Measurements from ENCODE around the gene B3GNT8.
"Not testable (repeated sequence)": the region's sequence is repeated elsewhere in the genome, so short reads cannot be mapped to it uniquely, and the experiment has no call there.

The B3GNT8 gene, protein sequence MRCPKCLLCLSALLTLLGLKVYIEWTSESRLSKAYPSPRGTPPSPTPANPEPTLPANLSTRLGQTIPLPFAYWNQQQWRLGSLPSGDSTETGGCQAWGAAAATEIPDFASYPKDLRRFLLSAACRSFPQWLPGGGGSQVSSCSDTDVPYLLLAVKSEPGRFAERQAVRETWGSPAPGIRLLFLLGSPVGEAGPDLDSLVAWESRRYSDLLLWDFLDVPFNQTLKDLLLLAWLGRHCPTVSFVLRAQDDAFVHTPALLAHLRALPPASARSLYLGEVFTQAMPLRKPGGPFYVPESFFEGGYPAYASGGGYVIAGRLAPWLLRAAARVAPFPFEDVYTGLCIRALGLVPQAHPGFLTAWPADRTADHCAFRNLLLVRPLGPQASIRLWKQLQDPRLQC

DNA sequence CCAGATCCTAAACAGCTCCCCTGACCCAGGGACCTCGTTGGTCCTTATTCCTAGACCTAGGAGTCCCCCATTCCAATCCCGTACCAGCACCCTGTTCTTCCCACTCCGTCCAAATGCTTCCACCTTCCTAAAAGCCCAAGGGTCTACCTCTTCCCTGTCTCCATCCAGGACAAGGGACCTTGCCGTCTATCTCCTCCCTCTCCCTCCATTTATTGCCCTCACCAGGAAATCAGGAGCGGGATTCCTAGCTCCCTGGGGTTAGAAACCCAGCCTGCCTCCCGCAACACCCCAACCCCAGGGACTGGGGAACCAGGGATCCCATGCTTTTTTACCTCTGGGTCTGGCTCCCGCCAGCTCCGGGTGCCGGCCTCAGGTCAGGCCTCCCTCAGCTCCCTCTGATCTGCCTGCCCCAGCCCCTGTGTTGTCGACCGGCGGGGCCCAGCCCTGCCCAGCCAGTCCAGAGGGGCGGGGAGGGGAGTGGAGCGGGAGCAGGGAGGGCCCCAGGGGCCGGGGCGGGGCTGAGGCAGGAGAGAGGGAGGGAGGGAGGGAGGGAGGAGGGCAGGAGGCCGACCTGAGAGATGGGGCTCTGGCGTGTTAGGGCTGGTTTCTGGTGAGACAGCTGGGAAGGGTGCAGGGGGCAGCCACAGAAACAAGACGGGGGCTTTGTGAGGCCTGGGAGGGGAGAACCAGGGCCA is at the start of gene B3GNT8:
Gene B3GNT8 (minus strand): TSS at position 423 of the 695 bp plus-strand sequence. CDS start 596 bp downstream, outside the sequence.
- DNase-seq (ENCODE audit: low read depth) = peak; percentile 75

DNA sequence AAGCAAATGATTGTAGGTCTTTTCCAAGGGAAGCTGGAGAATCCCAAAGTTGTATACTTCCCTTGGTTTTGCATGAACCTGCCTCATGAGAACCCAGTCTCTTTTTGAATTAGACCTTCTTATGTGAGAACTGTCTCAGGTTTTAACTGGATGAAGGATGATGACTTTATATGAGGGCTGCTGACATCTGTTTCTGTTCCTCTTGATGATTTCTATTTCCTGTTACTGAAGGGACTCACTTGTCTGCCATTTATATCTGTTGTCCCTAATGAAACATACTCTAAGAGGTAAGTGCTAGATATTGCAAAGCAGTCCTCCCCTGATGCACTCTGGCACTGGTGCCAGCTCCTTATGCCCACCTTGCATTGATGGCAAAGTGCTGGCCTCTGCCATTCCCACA is 49.4 kb upstream of the B3GNT8 start:
- DNase-seq (ENCODE audit: low read depth) = no peak

DNA sequence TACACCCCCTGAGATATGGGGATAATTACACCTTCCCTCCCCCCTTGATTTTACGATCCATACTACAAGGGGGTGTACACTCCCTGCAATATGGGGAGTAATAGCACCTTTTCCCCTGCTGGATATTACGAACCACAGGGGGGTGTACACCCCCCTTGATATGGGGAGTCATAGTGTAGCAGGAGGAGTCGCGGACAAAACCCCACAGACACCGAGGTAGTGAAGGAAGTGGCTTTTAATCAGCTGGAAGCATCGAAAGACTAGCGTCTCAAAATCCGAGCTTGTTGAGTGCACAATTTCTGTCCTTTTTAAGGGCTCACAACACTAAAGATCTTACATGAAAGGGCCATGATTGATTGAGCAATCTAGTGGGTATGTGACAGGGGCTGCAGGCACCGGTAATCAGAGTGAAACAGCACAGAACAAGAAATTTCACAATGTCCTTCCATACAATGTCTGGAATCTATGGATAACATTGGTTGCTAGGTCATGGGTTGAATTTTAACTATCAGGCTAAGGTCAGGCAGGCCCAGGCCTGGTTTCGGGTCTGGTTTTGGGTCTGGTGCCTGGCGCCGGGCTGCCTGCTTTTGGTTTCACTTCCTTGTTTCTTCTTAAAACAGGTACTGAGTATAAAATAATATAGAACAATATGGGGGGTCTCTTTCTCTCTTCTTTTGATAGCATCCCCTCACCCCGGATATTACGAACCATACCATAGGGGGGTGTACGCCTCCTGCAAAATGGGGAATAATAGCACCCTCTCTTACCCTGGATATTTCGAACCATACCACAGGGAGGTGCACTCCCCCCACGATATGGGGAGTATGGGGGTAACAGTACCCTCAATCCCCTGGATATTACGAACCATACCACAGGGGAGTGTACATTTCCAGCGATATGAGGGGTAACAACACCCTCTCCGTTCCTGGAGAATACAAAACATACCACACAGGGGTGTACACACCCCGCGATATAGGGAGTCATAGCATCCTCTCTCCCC is 36.4 kb upstream of the B3GNT8 start:
- DNase-seq (ENCODE audit: low read depth) = not testable (repeated sequence)

DNA sequence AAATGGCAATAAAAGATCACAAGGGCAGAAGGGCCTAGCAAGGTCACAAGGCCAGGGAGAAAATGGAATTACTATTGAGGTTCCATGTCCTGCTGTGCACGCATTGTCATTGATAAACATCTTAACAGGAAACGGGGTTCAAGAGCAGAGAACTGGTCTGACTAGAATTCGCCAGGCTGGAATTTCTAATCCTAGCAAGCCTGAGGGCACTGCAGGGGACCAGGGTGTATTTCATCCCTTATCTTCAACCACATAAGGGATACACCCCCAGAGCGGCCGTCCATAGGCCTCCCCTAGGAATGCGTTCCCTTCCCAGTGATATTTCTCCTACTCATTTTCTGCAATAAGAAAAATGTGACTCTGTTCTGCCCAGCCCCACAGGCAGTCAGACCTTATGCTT is 35.3 kb upstream of the B3GNT8 start:
- DNase-seq (ENCODE audit: low read depth) = no peak

DNA sequence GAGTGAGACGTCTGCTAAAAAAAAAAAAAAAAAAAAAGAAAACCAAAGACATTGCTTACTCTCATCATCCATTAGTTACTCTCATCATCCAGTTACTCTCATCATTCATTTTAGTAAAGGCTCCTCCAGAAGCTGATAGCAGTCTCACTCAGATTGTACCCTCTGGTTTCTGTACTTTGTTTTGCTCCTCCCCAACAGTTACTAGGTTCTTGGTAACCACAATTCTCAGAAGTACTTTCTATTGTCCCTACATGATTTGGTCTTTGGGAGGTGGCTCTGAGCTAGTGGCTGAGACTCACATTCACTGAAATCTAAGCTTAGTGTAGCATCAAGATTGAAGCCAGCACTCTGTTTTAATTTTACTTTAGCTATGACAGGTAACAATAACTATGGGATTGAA is 30.1 kb upstream of the B3GNT8 start:
- DNase-seq (ENCODE audit: low read depth) = no peak

DNA sequence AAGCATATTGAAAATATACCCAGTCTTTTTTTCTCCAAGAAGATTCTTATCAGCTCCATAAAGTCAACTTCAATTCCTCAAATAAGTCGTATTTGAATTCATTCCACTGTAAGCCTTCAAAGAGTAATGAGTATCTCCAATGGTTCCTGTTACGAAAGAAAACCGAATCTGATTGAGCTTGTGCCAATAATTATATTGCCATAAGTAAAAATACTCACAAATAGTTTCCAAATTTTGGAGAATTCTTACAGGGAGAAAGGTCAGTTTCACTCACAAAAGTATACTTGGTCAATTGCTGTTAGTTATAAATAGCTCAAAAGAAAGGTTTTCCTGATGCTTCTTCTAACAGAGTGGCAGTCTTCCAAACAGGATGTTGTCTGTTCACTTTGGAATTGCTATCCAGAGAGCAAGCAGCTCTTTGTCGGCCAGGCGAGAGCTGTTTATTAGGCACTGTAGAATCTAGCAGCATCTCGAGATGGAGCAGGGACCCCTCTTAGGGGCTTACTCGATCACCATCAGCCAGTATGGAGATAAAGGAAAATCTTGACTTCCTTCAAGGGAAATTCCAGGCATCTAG is 29.3 kb upstream of the B3GNT8 start:
- peak; percentile 70 for DNase-seq (ENCODE audit: low read depth)

DNA sequence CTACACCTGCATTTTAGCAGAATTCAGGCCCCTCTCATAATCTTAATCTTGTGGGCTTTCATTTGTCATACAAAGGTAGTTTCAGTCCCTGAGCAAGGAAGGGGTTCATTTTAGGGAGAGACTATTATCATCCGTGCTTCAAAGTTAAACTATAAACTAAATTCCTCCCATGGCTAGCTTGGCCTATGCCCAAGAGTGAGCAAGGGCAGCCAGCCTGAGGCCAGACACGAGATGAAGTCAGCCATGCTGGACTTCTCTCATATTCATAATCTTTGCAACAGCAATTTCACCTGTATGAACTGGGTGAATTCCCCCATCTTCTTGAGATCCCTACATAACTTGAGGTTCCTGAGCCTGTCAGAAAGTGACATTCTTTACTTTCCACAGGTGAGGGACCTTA is 28.8 kb upstream of the B3GNT8 start:
- peak; percentile 39 for DNase-seq (ENCODE audit: low read depth)

DNA sequence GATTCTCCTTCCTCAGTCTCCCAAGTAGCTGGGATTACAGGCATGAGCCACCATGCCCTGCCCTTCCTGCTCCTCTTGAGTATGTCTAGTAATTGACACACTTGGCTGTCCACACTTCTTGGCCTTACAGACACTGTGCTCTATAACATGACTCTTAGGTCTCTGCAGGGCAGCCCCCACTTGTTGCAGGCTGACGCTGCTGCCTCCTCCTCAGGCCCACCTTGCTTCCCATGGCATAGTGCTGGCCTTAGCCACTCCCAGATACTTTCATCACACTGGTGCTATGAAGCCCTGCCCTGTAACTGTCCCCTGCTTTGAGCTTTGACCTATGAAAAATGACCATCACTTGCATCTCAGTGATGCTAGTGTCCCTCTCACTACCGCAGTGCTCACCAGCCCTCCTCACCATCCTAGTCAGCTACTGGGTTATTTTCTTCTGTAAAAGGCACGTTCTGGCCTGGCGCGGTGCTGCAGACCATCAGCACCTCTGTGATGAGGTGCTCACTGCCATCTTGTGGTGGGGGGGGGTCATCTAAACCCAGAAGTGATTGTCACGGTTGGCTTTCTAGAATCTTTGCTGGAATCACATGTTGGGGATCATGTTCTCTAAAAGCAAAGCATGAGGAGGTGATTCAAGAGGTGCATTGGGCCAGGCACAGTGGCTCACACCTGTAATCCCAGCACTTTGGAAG is 25.6 kb upstream of the B3GNT8 start:
- no peak for DNase-seq (ENCODE audit: low read depth)

DNA sequence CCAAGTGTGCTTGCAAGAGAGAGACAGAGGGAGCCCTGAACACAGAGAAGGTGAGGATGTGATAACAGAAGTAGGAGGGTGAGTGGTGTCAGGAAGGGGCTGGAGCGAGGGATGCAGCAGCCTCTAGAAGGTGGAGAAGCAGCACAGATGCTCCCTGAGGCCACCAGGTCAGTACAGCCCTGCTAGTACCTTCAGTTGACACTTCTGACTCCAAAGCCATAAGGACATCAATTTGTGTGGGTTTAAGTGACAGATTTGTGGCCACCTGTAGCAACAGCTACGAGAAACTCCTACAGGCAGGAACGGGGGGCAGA is 22.6 kb upstream of the B3GNT8 start:
- no peak for DNase-seq (ENCODE audit: low read depth)

DNA sequence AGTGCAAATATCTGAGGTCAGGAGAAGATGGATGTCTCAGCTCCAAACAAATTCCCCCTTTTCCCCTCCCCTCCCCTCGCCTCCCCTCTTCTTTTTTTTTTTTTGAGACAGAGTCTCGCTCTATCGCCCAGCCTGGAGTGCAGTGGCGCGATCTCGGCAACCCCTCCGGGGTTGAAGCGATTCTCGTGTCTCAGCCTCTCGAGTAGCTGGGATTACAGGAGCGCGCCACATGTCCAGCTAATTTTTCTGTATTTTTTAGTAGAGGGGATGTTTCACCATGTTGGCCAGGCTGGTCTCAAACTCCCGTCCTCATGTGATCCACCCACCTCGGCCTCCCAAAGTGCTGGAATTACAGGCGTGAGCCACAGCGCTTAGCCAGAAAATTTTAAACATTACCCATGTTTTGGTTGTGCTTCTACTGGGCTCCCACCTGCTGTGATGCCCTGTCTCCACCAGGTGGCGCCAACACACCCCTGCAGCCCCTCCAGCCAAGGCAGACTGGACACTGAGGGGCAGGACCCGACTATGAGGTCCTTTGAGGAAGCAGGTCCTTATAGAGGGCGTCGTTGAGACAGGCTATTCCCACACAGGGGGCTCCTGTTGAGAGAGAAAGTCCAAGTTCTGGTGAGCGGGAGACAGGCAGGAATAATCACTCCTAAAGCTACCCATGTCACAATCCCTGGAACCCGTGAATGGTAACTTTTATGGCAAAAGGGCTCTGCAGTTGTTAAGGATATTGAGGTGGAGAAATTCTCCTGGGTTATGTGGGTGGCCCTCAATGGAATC is 22.1 kb upstream of the B3GNT8 start:
- peak; percentile 76 for DNase-seq (ENCODE audit: low read depth)

DNA sequence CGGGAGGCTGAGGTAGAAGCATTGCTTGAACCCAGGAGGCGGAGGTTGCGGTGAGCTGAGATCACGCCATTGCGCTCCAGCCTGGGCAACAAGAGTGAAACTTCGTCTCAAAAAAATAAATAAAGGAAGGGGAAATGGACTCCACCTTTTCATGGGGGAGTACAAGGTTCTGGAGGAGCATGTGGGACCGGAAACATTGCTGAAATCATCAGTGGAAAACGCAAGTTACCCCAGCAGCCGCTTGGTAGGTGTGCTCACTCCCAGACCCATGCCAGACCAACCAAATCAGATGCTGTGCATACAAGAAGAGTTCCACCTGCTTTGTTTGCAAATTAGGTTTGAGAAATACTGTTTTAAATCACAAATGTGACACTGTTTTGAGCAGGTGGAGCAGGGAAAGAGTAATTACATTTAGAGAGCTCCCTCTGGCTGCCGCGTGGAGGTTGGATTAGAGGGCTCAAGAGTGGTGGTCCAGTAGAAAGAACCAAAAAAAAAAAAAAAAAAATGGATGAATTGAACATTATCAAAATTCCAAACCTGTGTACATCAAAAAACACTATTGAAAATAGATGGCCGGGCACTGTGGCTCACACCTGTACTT is 20.7 kb upstream of the B3GNT8 start:
- no peak for DNase-seq (ENCODE audit: low read depth)

DNA sequence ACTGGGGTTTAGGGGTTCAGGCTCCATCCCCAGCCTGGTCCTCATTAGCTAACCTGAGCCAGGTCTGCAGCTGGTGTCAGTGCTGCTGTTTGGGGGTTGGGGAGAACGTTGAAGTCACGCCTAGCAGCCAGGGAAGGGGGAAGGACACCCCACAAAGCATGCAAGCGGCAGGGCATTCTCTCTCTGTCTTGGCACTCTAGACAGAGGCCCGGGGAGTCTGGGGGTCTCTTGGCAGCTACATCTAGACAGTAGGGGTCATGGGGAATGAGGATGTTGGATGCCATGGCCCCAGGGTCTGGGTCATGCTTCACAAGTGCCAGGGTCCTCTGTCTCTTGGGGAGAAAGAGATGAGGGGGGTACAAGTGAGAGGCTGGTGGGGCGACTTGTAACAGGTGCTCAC is 18.4 kb upstream of the B3GNT8 start:
- DNase-seq (ENCODE audit: low read depth) = no peak

DNA sequence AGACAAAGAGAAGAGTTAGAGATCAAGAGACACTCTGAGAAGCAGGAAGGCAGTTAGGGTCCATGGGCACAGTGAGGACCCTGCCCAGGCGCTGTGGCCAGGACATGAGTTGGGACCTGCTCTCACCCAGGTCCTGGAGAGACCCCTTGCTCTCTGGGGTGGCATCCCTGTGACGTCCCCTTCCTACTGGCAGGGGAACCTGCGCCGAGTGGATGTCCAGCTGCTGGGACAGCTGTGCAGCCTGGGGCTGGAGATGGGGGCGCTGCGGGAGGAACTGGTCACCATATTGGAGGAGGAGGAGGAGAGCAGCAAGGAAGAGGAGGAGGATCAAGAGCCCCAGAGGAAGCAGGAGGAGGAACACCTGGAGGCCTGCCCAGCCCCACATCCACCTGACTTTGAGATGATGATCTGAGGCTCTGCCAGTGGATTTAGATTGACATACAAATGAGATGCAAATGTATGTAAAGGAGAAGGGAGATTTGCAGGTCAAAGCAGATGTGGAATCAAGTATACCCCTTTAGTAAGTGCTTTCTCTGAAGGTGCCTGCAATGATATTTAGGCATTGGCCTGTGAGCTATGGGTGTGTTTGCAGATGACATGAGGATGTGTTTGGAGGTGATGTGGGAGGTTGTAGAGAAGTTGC is 16.8 kb upstream of the B3GNT8 start:
- no peak for DNase-seq (ENCODE audit: low read depth)

DNA sequence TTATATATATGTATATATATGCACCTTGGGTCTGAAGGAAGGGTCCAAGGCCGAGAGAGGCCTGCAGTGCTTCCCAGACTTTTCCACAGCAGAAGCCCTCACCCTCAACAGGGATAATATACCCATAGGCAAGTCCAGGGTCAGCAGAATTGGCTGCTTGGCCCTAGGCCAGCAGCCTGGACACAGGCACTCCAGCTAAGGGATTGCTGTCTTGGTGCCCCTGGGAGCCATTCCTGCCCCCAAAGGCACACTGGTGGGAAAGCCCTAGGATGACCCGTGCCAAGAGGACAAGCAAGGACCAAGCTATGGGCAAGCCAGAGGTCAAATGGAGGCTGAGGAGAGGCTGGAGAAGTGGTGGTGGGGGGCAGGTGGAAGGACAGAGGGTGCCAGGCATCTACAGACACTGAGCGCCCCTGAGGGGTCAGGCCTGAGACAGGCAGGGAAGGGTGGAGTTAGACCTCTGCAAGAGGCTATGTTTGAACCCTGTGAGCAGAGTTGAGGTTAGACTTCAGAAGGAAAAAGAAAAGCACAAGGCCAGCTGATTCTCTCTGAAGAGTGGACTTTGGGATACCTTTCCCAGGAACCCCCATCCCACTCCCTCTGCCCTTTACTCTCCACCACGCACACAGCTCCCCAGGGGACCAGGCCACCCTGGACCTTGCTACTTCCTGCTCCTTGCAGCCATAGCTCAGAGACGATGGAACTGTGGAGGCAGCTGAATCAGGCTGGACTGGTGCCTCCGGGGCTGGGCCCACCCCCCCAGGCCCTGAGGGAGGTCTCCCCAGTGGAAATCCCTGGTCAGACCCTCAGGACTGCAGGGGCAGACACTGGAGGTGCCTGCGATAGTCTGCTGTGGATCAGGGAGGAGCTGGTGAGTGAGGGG is 15.5 kb upstream of the B3GNT8 start, which contains the start of gene ERICH4:
Gene ERICH4 (plus strand): TSS at position 684 of the 883 bp plus-strand sequence. CDS start 14 bp downstream, at position 698.
- no peak for DNase-seq (ENCODE audit: low read depth)

DNA sequence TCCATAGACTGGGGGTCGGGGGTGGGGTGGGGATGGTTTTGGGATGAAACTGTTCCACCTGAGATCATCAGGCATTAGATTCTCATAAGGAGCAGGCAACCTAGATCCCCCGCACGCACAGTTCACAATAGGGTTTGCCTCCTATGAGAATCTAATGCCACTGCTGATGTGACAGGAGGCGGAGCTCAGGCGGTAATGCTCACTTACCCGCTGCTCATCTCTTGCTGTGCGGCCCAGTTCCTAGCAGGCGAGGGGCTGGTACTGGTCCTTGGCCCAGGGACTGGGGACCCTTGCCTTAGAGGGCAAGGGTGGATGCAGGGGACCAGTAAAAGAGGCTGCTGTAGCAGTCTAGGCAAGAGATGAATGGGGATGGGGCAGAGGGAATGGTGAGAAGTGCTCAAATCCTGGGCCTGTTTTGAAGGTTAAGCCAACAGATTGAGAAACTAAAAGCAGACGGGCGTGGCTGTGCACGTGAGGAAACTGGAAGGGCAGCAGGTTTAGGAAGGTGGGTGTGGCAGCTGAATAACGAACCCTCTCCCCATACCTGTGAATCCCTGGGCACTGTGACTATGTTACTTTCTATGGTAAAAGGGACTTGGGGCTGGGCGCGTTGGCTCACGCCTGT is 14.3 kb upstream of the B3GNT8 start:
- DNase-seq (ENCODE audit: low read depth) = no peak

DNA sequence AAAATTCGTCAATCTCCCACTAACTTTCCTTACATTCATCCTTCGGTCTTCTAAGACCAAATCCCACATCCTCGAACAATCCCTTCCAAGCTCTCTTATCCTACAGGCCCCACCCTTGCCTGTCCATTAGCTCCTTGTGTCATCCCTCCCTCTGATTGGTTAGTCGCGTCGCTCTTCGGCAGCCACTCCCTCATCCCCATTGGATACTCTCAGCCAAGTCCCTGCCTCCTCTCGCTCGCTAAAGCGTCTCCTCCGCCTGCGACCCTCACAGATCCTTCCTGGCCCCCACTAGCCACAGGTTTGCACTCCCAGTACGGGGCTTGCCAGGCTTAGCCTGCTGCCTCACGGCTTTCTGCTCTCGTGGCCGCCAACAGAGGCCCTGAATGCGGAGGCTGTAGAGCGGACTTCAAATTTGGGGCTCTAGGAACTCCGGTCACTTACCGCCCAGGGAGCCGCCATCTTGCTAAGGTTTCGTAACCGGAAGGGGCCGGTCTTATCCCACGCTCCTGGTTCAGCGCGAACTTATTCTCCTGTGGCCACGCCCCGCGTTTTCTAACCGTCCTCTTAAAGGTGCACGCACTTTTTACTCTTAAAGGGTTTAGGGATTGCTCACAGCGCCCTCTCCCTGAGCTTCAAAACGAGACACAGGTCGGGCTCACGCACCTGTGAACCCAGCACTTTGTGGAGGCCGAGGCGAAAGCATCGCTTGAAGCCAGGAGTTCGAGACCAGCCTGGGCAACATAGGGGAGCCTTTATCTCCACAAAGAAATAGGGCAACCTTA is 12.5 kb upstream of the B3GNT8 start, which contains the start of gene DMAC2:
Gene DMAC2 (minus strand): TSS at position 472 of the 782 bp plus-strand sequence. CDS start 13 bp downstream, at position 459.
- DNase-seq (ENCODE audit: low read depth) = peak; percentile 99

DNA sequence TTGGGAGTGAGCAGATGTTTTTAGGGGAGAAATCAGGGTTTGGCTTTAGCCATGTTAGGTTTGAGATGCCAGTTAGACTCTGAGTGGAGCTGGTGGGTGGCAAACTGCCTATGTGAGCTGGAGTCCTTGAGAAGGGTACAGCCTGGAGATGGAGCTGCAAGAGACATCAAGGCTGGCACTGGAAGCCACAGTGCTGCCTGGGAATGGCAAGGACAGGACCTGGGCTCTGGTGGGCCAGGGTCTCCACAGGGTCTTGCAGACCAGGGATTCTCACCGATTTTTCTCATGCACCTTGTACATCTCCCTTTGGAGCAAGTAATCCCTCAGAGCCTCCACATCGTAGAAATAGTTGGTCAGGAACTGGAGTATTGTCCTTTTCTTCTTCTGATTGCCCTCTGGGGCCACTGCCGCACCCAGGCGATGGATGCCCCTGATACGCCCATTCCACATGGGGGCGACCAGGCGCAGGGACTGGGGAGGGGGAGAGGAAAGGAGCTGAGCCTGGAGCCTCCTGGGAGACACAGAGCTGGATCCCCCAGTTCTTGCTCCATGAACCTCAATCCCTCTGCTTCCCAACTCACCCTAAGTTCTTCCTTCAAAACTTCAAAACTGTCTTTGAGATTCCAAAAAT is 10.9 kb upstream of the B3GNT8 start:
- no peak for DNase-seq (ENCODE audit: low read depth)
